MM.1S (cell line): Measurements from ENCODE around the gene PGR.
A peak's percentile ranks its signal among the peaks of the same experiment; 100 is the strongest.

ENCODE experiments used
- DNase-seq: peaks from one replicate; pipeline ENCODE4 v3.0.0-alpha.2; 2015
- H2AFZ ChIP-seq: fragments of 300-600 bp; sonication (generic); 2 replicates; pipeline ENCODE4 v1.6.0; 2016; ENCODE audit warnings: antibody characterized with exemption, low read length
- H3F3A ChIP-seq: fragments of 300-600 bp; sonication (generic); 2 replicates; pipeline ENCODE4 v1.6.1; 2016; ENCODE audit warnings: mild to moderate bottlenecking, antibody characterized with exemption, low read length, moderate library complexity, mixed read lengths; ENCODE audit not compliant: insufficient read depth
- H3K27ac ChIP-seq: fragments of 300-600 bp; sonication (generic); 2 replicates; pipeline ENCODE4 v1.5.1; 2016; ENCODE audit warnings: mild to moderate bottlenecking, low read length
- H3K27me3 ChIP-seq: fragments of 300-600 bp; sonication (generic); replicated peaks from 2 replicates; pipeline ENCODE4 v1.6.0; 2016; ENCODE audit warnings: low read length; ENCODE audit not compliant: insufficient read depth
- H3K36me3 ChIP-seq: fragments of 300-600 bp; sonication (generic); replicated peaks from 2 replicates; pipeline ENCODE4 v1.6.1; 2016; ENCODE audit warnings: mild to moderate bottlenecking, low read length, mixed read lengths; ENCODE audit not compliant: insufficient read depth
- H3K4me1 ChIP-seq: fragments of 300-600 bp; sonication (generic); 2 replicates; pipeline ENCODE4 v1.6.1; 2016; ENCODE audit warnings: low read length, mixed read lengths
- H3K4me2 ChIP-seq: fragments of 300-600 bp; sonication (generic); 2 replicates; pipeline ENCODE4 v1.6.0; 2016; ENCODE audit warnings: low read depth, low read length
- H3K4me3 ChIP-seq: fragments of 300-600 bp; sonication (generic); 2 replicates; pipeline ENCODE4 v1.5.1; 2016; ENCODE audit warnings: low read length, mixed read lengths
- H3K79me2 ChIP-seq: fragments of 300-600 bp; sonication (generic); 2 replicates; pipeline ENCODE4 v1.6.1; 2016; ENCODE audit warnings: mixed run types, low read length, mixed read lengths
- H3K9ac ChIP-seq: fragments of 300-600 bp; sonication (generic); 2 replicates; pipeline ENCODE4 v1.6.1; 2016; ENCODE audit warnings: low read length, mixed read lengths
- H3K9me2 ChIP-seq: fragments of 300-600 bp; sonication (generic); replicated peaks from 2 replicates; pipeline ENCODE4 v1.6.1; 2016; ENCODE audit warnings: mild to moderate bottlenecking, low read length, mixed read lengths; ENCODE audit not compliant: insufficient read depth
- H3K9me3 ChIP-seq: fragments of 300-600 bp; sonication (generic); replicated peaks from 2 replicates; pipeline ENCODE4 v1.6.1; 2016; ENCODE audit warnings: mild to moderate bottlenecking, low read length, mixed read lengths; ENCODE audit not compliant: insufficient read depth
- H4K20me1 ChIP-seq: fragments of 300-600 bp; sonication (generic); 2 replicates; pipeline ENCODE4 v1.6.1; 2016; ENCODE audit warnings: mild to moderate bottlenecking, low read length, moderate library complexity, mixed read lengths; ENCODE audit not compliant: insufficient read depth
- EZH2 ChIP-seq: fragments of 300-600 bp; sonication (generic); optimal IDR thresholded peaks from 2 replicates; pipeline ENCODE3; 2017; ENCODE audit warnings: low read depth, mild to moderate bottlenecking, antibody characterized with exemption, low read length, mixed read lengths
- EZH2phosphoT487 ChIP-seq: fragments of 300-600 bp; sonication (generic); IDR thresholded peaks from 2 replicates; pipeline ENCODE4 v1.6.1; 2018; ENCODE audit warnings: antibody characterized with exemption, low read length
- TF ChIP-seq, protein P1 (sequence below): fragments of 300-600 bp; sonication (generic); IDR thresholded peaks from 2 replicates; pipeline ENCODE4 v1.5.1; 2016; ENCODE audit warnings: antibody characterized with exemption, low read length, mixed read lengths

PGR gene

GRCh38 chr11:101133190-101133589 is 3.6 kb upstream of the PGR start:
- Histone ChIP-seq H3K9me2 (no peaks in the 10 kb centered on the region), H3K9ac (no peak overlapping the region), H3K9me3 (no peaks in the 10 kb centered on the region), H3K4me2 (no peak overlapping the region), H3K4me1 (no peaks in the 10 kb centered on the region), H4K20me1 (no peaks in the 10 kb centered on the region), H3K4me3 (no peak overlapping the region), H3K27me3 (no peaks in the 10 kb centered on the region), H3F3A (no peaks in the 10 kb centered on the region), H2AFZ (no peak overlapping the region), H3K36me3 (no peaks in the 10 kb centered on the region), H3K79me2 (no peaks in the 10 kb centered on the region), H3K27ac (no peak overlapping the region)
- no peak for DNase-seq
- TF ChIP-seq EZH2phosphoT487: no peak
- TF ChIP-seq, protein P1, sequence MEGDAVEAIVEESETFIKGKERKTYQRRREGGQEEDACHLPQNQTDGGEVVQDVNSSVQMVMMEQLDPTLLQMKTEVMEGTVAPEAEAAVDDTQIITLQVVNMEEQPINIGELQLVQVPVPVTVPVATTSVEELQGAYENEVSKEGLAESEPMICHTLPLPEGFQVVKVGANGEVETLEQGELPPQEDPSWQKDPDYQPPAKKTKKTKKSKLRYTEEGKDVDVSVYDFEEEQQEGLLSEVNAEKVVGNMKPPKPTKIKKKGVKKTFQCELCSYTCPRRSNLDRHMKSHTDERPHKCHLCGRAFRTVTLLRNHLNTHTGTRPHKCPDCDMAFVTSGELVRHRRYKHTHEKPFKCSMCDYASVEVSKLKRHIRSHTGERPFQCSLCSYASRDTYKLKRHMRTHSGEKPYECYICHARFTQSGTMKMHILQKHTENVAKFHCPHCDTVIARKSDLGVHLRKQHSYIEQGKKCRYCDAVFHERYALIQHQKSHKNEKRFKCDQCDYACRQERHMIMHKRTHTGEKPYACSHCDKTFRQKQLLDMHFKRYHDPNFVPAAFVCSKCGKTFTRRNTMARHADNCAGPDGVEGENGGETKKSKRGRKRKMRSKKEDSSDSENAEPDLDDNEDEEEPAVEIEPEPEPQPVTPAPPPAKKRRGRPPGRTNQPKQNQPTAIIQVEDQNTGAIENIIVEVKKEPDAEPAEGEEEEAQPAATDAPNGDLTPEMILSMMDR: no peak
- TF ChIP-seq EZH2: no peak

GRCh38 chr11:101128571-101129202 is 926 bp downstream of the PGR start:
- Histone ChIP-seq H4K20me1 (no peaks in the 10 kb centered on the region), H2AFZ (no peak overlapping the region), H3F3A (no peaks in the 10 kb centered on the region), H3K27ac (no peak overlapping the region), H3K4me2 (peak overlapping the region; percentile 93; the same call in 1 of the 2 replicates), H3K36me3 (no peaks in the 10 kb centered on the region), H3K27me3 (no peaks in the 10 kb centered on the region), H3K9me3 (no peaks in the 10 kb centered on the region), H3K9me2 (no peaks in the 10 kb centered on the region), H3K4me3 (no peak overlapping the region), H3K9ac (no peak overlapping the region), H3K79me2 (no peaks in the 10 kb centered on the region), H3K4me1 (no peaks in the 10 kb centered on the region)
- DNase-seq: no peak
- TF ChIP-seq, protein P1: no peak
- TF ChIP-seq EZH2phosphoT487 (no peak), EZH2 (no peak)

DNA sequence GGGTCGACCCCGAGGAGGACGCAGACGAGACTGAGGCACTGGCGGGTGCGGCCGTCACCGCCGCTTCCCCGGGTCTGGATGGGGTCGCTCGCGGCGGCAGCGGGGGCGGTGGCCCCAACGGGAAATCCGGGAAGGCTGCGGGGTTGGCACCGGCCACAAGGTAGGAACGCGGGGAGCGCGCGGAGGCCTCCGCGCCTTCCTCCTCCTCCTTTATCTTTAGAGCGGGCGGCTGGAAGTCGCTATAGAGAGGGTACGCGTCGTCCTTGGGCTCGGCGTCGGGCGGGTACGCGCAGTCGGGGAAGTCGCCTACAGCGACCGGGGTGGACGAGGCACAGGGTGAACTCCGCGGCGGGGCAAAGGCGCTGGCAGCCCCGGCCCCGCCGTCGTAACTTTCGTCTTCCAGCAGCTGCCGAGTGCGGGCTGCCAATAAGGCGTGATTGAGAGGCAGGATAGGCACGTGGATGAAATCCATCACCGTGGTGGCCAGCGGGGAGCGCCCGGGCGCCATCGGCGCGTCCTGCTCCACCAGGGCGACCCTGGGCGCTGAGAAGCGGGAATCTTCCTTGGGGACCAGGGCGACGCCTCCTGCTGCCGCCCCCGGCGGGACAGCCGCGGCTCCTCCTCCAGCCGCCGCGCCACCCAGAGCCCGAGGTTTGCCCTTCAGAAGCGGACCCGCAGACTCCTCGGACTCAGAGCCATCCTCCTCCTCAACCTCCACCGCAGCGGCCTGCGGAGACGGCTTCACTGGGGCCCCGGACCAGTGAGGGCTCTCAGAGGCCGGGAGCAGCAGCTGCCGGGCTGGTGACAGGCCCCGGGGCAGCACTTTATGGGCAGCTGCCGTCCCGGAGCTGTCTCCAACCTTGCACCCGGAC is 1.7 kb downstream of the PGR start:
- Histone ChIP-seq H3K79me2 (no peaks in the 10 kb centered on the region), H3K36me3 (no peaks in the 10 kb centered on the region), H3K9me3 (no peaks in the 10 kb centered on the region), H2AFZ (peak overlapping the region; percentile 73), H4K20me1 (no peaks in the 10 kb centered on the region), H3F3A (no peaks in the 10 kb centered on the region), H3K4me3 (peak overlapping the region; percentile 81), H3K27ac (no peak overlapping the region), H3K9ac (no peak overlapping the region), H3K4me1 (no peaks in the 10 kb centered on the region), H3K9me2 (no peaks in the 10 kb centered on the region), H3K27me3 (no peaks in the 10 kb centered on the region), H3K4me2 (peak overlapping the region; percentile 93)
- DNase-seq: no peak
- TF ChIP-seq EZH2 (no peak), EZH2phosphoT487 (no peak)
- TF ChIP-seq, protein P1: no peak
